ENCODE results near the gene MAML1. TPM values are rescaled to one million over a fixed set of nuclear protein-coding genes. Genes with fewer than 3 reads are reported as not detected.

The MAML1 gene
- total RNA-seq, 1 donor from 2014 or later: 29.1 TPM

DNA sequence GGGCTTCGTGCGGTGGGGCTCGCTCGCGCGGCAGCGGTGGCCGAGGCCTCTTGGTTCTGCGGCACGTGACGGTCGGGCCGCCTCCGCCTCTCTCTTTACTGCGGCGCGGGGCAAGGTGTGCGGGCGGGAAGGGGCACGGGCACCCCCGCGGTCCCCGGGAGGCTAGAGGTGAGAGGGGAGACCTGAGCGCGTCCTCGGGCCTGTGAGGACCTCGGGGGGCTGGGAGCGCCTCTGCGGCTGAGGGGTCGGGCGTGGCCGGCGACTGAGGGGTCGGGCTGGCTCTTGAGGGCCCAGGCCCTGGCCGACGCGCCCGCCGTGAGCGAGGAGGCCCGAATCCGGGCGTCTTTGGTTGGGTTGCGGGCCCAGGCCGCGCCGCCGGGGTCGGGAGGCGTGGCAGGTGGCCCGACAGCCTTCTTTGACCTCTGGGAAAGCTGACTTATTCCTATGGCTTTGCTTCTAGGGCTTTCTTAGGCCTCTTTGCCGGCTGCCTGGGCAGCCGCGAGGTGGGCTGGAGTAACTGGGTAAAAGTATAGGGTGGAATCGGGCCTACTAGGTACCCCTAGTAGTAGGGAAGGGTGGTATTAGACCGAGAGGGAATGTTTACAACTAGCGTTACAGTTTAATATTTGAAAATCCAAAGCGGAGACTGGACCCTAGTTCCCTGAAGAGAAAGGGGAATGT, 33.5 kb upstream of the MAML1 start, which contains the start of gene CANX:
TSS of gene CANX (plus strand) at position 33 of the 681 bp plus-strand sequence. CDS start 6,715 bp downstream, outside the sequence.
- H3K27me3 ChIP-seq: no peaks in the 10 kb centered on the region
- TF ChIP-seq CTCF (IDR thresholded peaks at IDR 0.05) (no peak), EZH2phosphoT487 (IDR thresholded peaks at IDR 0.05) (no peak), EZH2 (IDR thresholded peaks at IDR 0.05) (no peak)
- H3K27ac ChIP-seq: peak within 1 kb of the TSS; percentile 86
- Mint-ChIP-seq H3K36me3 (peaks cover 25% of the 10 kb centered on the region), H3K4me1 (peaks cover 27% of the 10 kb centered on the region), H3K9me3 (no peaks in the 10 kb centered on the region), H3K27ac (peak within 1 kb of the TSS; percentile 97), H3K27me3 (ENCODE audit: insufficient read depth, low read depth) (peaks cover 6% of the 10 kb centered on the region), H3K4me3 (peak within 1 kb of the TSS; percentile 98)
- no peak for DNase-seq (ENCODE audit: low spot score)
- no peaks in the 10 kb centered on the region for H3K4me1 ChIP-seq
- no peaks in the 10 kb centered on the region for H3K9me3 ChIP-seq (ENCODE audit: low read depth)
- peaks cover 27% of the 10 kb centered on the region for H4K20me1 ChIP-seq (ENCODE audit: low read depth)
- H3K9ac ChIP-seq: peak within 1 kb of the TSS; percentile 91
- H3K4me2 ChIP-seq: peak within 1 kb of the TSS; percentile 82
- peaks cover 53% of the 10 kb centered on the region for H3K79me2 ChIP-seq (ENCODE audit: low read depth)
- H2AFZ ChIP-seq (replicated peaks): peak within 1 kb of the TSS; percentile 71
- H3F3A ChIP-seq (ENCODE audit: low read depth): peaks cover 13% of the 10 kb centered on the region
- peak within 1 kb of the TSS; percentile 75 for H3K4me3 ChIP-seq
- no peaks in the 10 kb centered on the region for H3K36me3 ChIP-seq

GRCh38 chr5:179699616-179700237, 32.9 kb upstream of the MAML1 start:
- H3K79me2 ChIP-seq (ENCODE audit: low read depth): peaks cover 59% of the 10 kb centered on the region
- H3K4me3 ChIP-seq: peak overlapping the region; percentile 75
- TF ChIP-seq EZH2 (IDR thresholded peaks at IDR 0.05) (no peak), CTCF (IDR thresholded peaks at IDR 0.05) (no peak), EZH2phosphoT487 (IDR thresholded peaks at IDR 0.05) (no peak)
- H4K20me1 ChIP-seq (ENCODE audit: low read depth): peaks cover 34% of the 10 kb centered on the region
- peaks cover 6% of the 10 kb centered on the region for H3K27me3 Mint-ChIP-seq (ENCODE audit: insufficient read depth, low read depth)
- no peaks in the 10 kb centered on the region for H3K36me3 ChIP-seq
- no peak overlapping the region for H3K27ac ChIP-seq
- H3K27me3 ChIP-seq: no peaks in the 10 kb centered on the region
- H3K4me2 ChIP-seq: peak overlapping the region; percentile 79
- H3F3A ChIP-seq (ENCODE audit: low read depth): peaks cover 13% of the 10 kb centered on the region
- H3K9ac ChIP-seq: peak overlapping the region; percentile 91
- H3K9me3 Mint-ChIP-seq: no peaks in the 10 kb centered on the region
- peak overlapping the region; percentile 98 for H3K4me3 Mint-ChIP-seq
- H3K4me1 Mint-ChIP-seq: peaks cover 22% of the 10 kb centered on the region
- peak; percentile 16 for DNase-seq (ENCODE audit: low spot score)
- H3K36me3 Mint-ChIP-seq: peaks cover 25% of the 10 kb centered on the region
- H3K27ac Mint-ChIP-seq: peak overlapping the region; percentile 97
- no peaks in the 10 kb centered on the region for H3K4me1 ChIP-seq
- H3K9me3 ChIP-seq (ENCODE audit: low read depth): no peaks in the 10 kb centered on the region
- no peak overlapping the region for H2AFZ ChIP-seq (replicated peaks)

DNA sequence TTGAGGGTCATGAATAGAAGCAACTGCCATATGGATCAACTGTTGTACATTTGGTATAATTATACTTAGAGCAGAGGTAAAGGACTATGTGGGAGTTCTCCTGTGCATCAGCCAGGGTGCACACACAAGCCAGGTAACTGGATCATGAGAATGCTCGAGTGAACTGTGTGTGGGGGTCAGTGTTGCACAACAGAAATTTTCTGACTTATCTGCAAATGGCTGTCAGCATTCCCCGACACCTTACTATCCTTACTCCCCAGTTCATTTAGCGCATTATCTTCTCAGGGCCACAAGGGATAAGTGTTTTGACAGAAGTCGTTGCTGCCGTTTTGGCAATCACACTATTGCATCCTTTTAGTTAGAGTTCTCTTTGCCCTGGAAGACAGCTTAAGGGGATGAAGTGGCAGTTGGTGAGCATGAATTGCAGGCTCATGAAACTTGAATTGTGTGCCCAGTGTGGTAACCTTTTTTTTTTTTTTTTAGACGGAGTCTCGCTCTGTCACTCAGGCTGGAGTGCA, 32.2 kb upstream of the MAML1 start:
- TF ChIP-seq CTCF (IDR thresholded peaks at IDR 0.05): no peak
- no peak for TF ChIP-seq EZH2phosphoT487 (IDR thresholded peaks at IDR 0.05)
- TF ChIP-seq EZH2 (IDR thresholded peaks at IDR 0.05): no peak
- H3F3A ChIP-seq (ENCODE audit: low read depth): peaks cover 13% of the 10 kb centered on the region
- no peak overlapping the region for H3K27ac ChIP-seq
- no peak overlapping the region for H2AFZ ChIP-seq (replicated peaks)
- H4K20me1 ChIP-seq (ENCODE audit: low read depth): peaks cover 41% of the 10 kb centered on the region
- Mint-ChIP-seq H3K27me3 (ENCODE audit: insufficient read depth, low read depth) (peaks cover 6% of the 10 kb centered on the region), H3K36me3 (peaks cover 25% of the 10 kb centered on the region), H3K4me3 (peak overlapping the region; percentile 98), H3K4me1 (peaks cover 22% of the 10 kb centered on the region), H3K9me3 (no peaks in the 10 kb centered on the region), H3K27ac (no peak overlapping the region)
- H3K4me1 ChIP-seq: no peaks in the 10 kb centered on the region
- no peaks in the 10 kb centered on the region for H3K27me3 ChIP-seq
- no peak for DNase-seq (ENCODE audit: low spot score)
- H3K9me3 ChIP-seq (ENCODE audit: low read depth): no peaks in the 10 kb centered on the region
- H3K79me2 ChIP-seq (ENCODE audit: low read depth): peaks cover 67% of the 10 kb centered on the region
- H3K4me3 ChIP-seq: peak overlapping the region; percentile 75
- no peaks in the 10 kb centered on the region for H3K36me3 ChIP-seq
- peak overlapping the region; percentile 79 for H3K4me2 ChIP-seq
- no peak overlapping the region for H3K9ac ChIP-seq

All from neural progenitor cell (in vitro differentiated cells).